ENCODE data around the gene FAH. TPM values are rescaled to one million over a fixed set of nuclear protein-coding genes. Genes with fewer than 3 reads are reported as not detected.

Gene FAH
- total RNA-seq, 4 donors from 2014 or later = 7.9 to 26.0 (median 10.1) TPM

GRCh38 chr15:80208758-80209734 is 56.2 kb downstream of the FAH start:
- 69 to 86% methylated on average over 3 to 8 of the region's 11 CpGs for WGBS, 2 donors (ENCODE audit: low coverage in 1 of 2)
- Histone ChIP-seq H3K27ac (no peak overlapping the region), H3K9me3 (no peaks in the 10 kb centered on the region), H3K36me3 (no peaks in the 10 kb centered on the region), H3K4me3 (no peak overlapping the region), H3K27me3 (peaks cover 17% of the 10 kb centered on the region), H3K4me1 (no peaks in the 10 kb centered on the region)
- TF ChIP-seq POLR2A (IDR thresholded peaks at IDR 0.05) = no peak
- TF ChIP-seq EP300 (IDR thresholded peaks at IDR 0.05) = no peak
- no peak for TF ChIP-seq CTCF (IDR thresholded peaks at IDR 0.05)
- TF ChIP-seq POLR2AphosphoS5 (IDR thresholded peaks at IDR 0.05) = no peak
- no peak for ATAC-seq

- Histone ChIP-seq H3K9me3 (no peaks in the 10 kb centered on the region), H3K4me3 (no peak overlapping the region), H3K4me1 (no peaks in the 10 kb centered on the region), H3K36me3 (no peaks in the 10 kb centered on the region), H3K27me3 (peaks cover 17% of the 10 kb centered on the region), H3K27ac (no peak overlapping the region)
- no peak for ATAC-seq
- WGBS, 2 donors (ENCODE audit: low coverage in 1 of 2) = 51 to 62% methylated on average over 6 to 8 of the region's 12 CpGs
- TF ChIP-seq POLR2AphosphoS5 (IDR thresholded peaks at IDR 0.05) = no peak
- TF ChIP-seq POLR2A (IDR thresholded peaks at IDR 0.05) = no peak
- no peak for TF ChIP-seq CTCF (IDR thresholded peaks at IDR 0.05)
- TF ChIP-seq EP300 (IDR thresholded peaks at IDR 0.05) = no peak
These were observed 58.1 kb downstream of the FAH start for GRCh38 chr15:80210611-80211573.

GRCh38 chr15:80211976-80212375 is 59.2 kb downstream of the FAH start:
- Histone ChIP-seq H3K4me1 (no peaks in the 10 kb centered on the region), H3K27me3 (peaks cover 17% of the 10 kb centered on the region), H3K4me3 (no peak overlapping the region), H3K9me3 (no peaks in the 10 kb centered on the region), H3K36me3 (no peaks in the 10 kb centered on the region), H3K27ac (no peak overlapping the region)
- WGBS, 2 donors (ENCODE audit: low coverage in 1 of 2) = 44 to 67% methylated on average over 1 of the region's 1 CpG
- no peak for ATAC-seq
- TF ChIP-seq POLR2A (IDR thresholded peaks at IDR 0.05) (no peak), CTCF (IDR thresholded peaks at IDR 0.05) (no peak)

GRCh38 chr15:80214910-80215309 is 62.1 kb downstream of the FAH start:
- H3K4me3 ChIP-seq = no peak overlapping the region
- ATAC-seq = no peak
- H3K27ac ChIP-seq = no peak overlapping the region
- H3K36me3 ChIP-seq = no peaks in the 10 kb centered on the region
- TF ChIP-seq POLR2A (IDR thresholded peaks at IDR 0.05) = no peak
- H3K4me1 ChIP-seq = no peaks in the 10 kb centered on the region
- peaks cover 7% of the 10 kb centered on the region for H3K27me3 ChIP-seq
- no peaks in the 10 kb centered on the region for H3K9me3 ChIP-seq
- 78 to 80% methylated on average over 1 to 2 of the region's 2 CpGs for WGBS, 2 donors (ENCODE audit: low coverage in 1 of 2)

- Histone ChIP-seq H3K27me3 (peaks cover 7% of the 10 kb centered on the region), H3K4me1 (no peaks in the 10 kb centered on the region), H3K9me3 (no peaks in the 10 kb centered on the region), H3K36me3 (no peaks in the 10 kb centered on the region), H3K27ac (no peak overlapping the region), H3K4me3 (no peak overlapping the region)
- ATAC-seq = no peak
- TF ChIP-seq CTCF (IDR thresholded peaks at IDR 0.05) (no peak), POLR2A (IDR thresholded peaks at IDR 0.05) (no peak), POLR2AphosphoS5 (IDR thresholded peaks at IDR 0.05) (no peak), EP300 (IDR thresholded peaks at IDR 0.05) (no peak)
- WGBS, 2 donors (ENCODE audit: low coverage in 1 of 2) = 88 to 93% methylated on average over 5 of the region's 5 CpGs
These were observed 63.3 kb downstream of the FAH start for GRCh38 chr15:80216141-80216540.
